GM12878 (cell line): ENCODE measurements around the gene CACNA2D3. TPM values are rescaled to one million over a fixed set of nuclear protein-coding genes. Genes with fewer than 3 reads are reported as not detected.

Experiments used
- ATAC-seq: fragments of 200-7000 bp; cut with Tn5 transposase; 3 replicates; pipeline ENCODE4 v1.9.1; 2020; ENCODE audit warnings: mild to moderate bottlenecking, moderate library complexity
- BruUV-seq: library from RNA; stranded (reverse); fragments of 400-500 nt; replicated peaks from 2 replicates; lab custom pipeline; 2021; lab: Mats Ljungman, UMichigan
- CTCF ChIA-PET: fragments of 300-600 bp; sonication (Branson Sonifier 250); formaldehyde crosslinking; extraction: SDS; loops from one replicate; lab custom pipeline; 2021; ENCODE audit warnings: inconsistent platforms; lab: Yijun Ruan, JAX
- POLR2A ChIA-PET: fragments of 350-600 bp; formaldehyde crosslinking; extraction: SDS; loops from one replicate; lab custom pipeline; 2021; ENCODE audit warnings: inconsistent platforms; lab: Charles Lee
- RAD21 ChIA-PET: fragments of 300-600 bp; sonication (Branson Sonifier 250); formaldehyde crosslinking; loops from one replicate; lab custom pipeline; 2023; ENCODE audit warnings: antibody characterized with exemption; ENCODE audit not compliant: unreplicated experiment; lab: Charles Lee
- SMC1A ChIA-PET: fragments of 300-600 bp; sonication (Branson Sonifier 250); formaldehyde crosslinking; loops from one replicate; lab custom pipeline; 2023; ENCODE audit not compliant: unreplicated experiment, uncharacterized antibody; lab: Charles Lee
- DNase-seq: peaks from one replicate; pipeline ENCODE4 v3.0.0-alpha.2; 2011; ENCODE audit warnings: low read depth, low spot score
- FAIRE-seq: peaks from 3 replicates; lab custom pipeline; 2011; peaks lifted over from hg19 to GRCh38; lab: Jason Lieb, UNC
- H2AFZ ChIP-seq: 2 replicates; pipeline ENCODE4 v1.6.0; 2011; ENCODE audit warnings: low read depth, low read length, control low read depth; ENCODE audit not compliant: control insufficient read depth
- H3K27ac ChIP-seq: 2 replicates; pipeline ENCODE4 v1.5.1; 2011; ENCODE audit warnings: control low read depth; ENCODE audit not compliant: control insufficient read depth, insufficient read depth
- H3K27me3 ChIP-seq, 2 experiments: replicated peaks in 1 of 2; 2 replicates each; pipeline versions ENCODE4 v1.6.0 to v1.6.1; 2011; ENCODE audit warnings: low read length in 1 of 2; ENCODE audit not compliant: control insufficient read depth in 2 of 2, insufficient read depth in 2 of 2
- H3K36me3 ChIP-seq, 2 experiments: 2 replicates each; pipeline ENCODE4 v1.5.1; 2011; ENCODE audit warnings: low read length in 1 of 2; ENCODE audit not compliant: control insufficient read depth in 2 of 2, insufficient read depth in 2 of 2
- H3K4me1 ChIP-seq: 2 replicates; pipeline ENCODE4 v1.6.1; 2011; ENCODE audit warnings: mild to moderate bottlenecking, low read length, moderate library complexity, mixed read lengths; ENCODE audit not compliant: control insufficient read depth, insufficient read depth
- H3K4me2 ChIP-seq: 2 replicates; pipeline ENCODE4 v1.6.0; 2011; ENCODE audit warnings: control low read depth; ENCODE audit not compliant: control insufficient read depth, insufficient read depth
- H3K4me3 ChIP-seq: fragments of 200-600 bp; sonication (generic); 2 replicates; pipeline ENCODE4 v1.5.1; 2016
- H3K79me2 ChIP-seq: 2 replicates; pipeline ENCODE4 v1.6.0; 2011; ENCODE audit warnings: low read length; ENCODE audit not compliant: control insufficient read depth, insufficient read depth
- H3K9ac ChIP-seq: 2 replicates; pipeline ENCODE4 v1.8.0; 2011; ENCODE audit warnings: low read length, control low read depth, mixed read lengths; ENCODE audit not compliant: control insufficient read depth, insufficient read depth
- H3K9me3 ChIP-seq: replicated peaks from 3 replicates; pipeline ENCODE4 v1.5.1; 2011; ENCODE audit warnings: mild to moderate bottlenecking, low read length; ENCODE audit not compliant: control insufficient read depth, insufficient read depth
- H4K20me1 ChIP-seq: 2 replicates; pipeline ENCODE4 v1.6.0; 2011; ENCODE audit not compliant: control insufficient read depth, insufficient read depth
- CHD1 ChIP-seq: IDR thresholded peaks from 2 replicates; pipeline ENCODE4 v1.6.1; 2012; ENCODE audit warnings: low read depth, low read length, improper control_type of control experiment
- FOS ChIP-seq: IDR thresholded peaks from 3 replicates; pipeline ENCODE4 v1.6.1; 2011; ENCODE audit warnings: borderline replicate concordance; ENCODE audit not compliant: insufficient read length; ENCODE audit errors: extremely low read depth
- MLLT1 ChIP-seq: fragments of 450-650 bp; IDR thresholded peaks from 2 replicates; pipeline ENCODE4 v1.6.1; 2016; ENCODE audit warnings: mild to moderate bottlenecking
- MTA3 ChIP-seq: IDR thresholded peaks from 2 replicates; pipeline ENCODE4 v1.6.1; 2012; ENCODE audit warnings: low read length, inconsistent platforms, borderline replicate concordance
- MYC ChIP-seq: IDR thresholded peaks from 2 replicates; pipeline ENCODE4 v1.6.1; 2011; ENCODE audit warnings: mild to moderate bottlenecking, low read length, moderate library complexity, inconsistent platforms; ENCODE audit not compliant: insufficient read depth, insufficient replicate concordance, insufficient read length, severe bottlenecking
- PRDM15 ChIP-seq: fragments of 450-650 bp; formaldehyde crosslinking; IDR thresholded peaks from 2 replicates; pipeline ENCODE4 v1.4.0; 2020; ENCODE audit warnings: mild to moderate bottlenecking, moderate library complexity
- RBBP5 ChIP-seq: fragments of 200-600 bp; sonication (generic); conservative IDR thresholded peaks from 2 replicates; pipeline ENCODE4 v1.6.1; 2016
- RUNX3 ChIP-seq: IDR thresholded peaks from 2 replicates; pipeline ENCODE4 v1.6.1; 2012; ENCODE audit warnings: low read length, inconsistent platforms
- SIN3A ChIP-seq: IDR thresholded peaks from 2 replicates; pipeline ENCODE4 v1.6.1; 2012; ENCODE audit warnings: low read depth, low read length, improper control_type of control experiment
- WRNIP1 ChIP-seq: IDR thresholded peaks from 2 replicates; pipeline ENCODE4 v1.6.1; 2011; ENCODE audit warnings: low read depth, low read length, improper control_type of control experiment, borderline replicate concordance
- ZBTB4 ChIP-seq: fragments of 450-650 bp; formaldehyde crosslinking; IDR thresholded peaks from 2 replicates; pipeline ENCODE4 v1.4.0; 2022; ENCODE audit warnings: mild to moderate bottlenecking, moderate library complexity
- ZNF274 ChIP-seq: IDR thresholded peaks from one replicate; pipeline ENCODE4 v1.8.0; 2011; ENCODE audit not compliant: insufficient read length, insufficient read depth
- WGBS: methylation state at CpG from one replicate; pipeline ENCODE4 v1.1.6; 2016; ENCODE audit warnings: low lambda C conversion rate; ENCODE audit not compliant: insufficient replicate concordance, insufficient coverage; ENCODE audit errors: missing lambda C conversion rate; 5-methylcytosine and 5-hydroxymethylcytosine counted together
- in situ Hi-C: fragments of 300-500 bp; cut with MboI; formaldehyde crosslinking; loops from 9 replicates; pipeline ENCODE4 v1.14.3; 2018; ENCODE audit warnings: mixed read lengths
- intact Hi-C: fragments of 100-400 bp; cut with micrococcal nuclease; formaldehyde crosslinking; loops from one replicate; pipeline ENCODE4 v1.14.2; 2022; ENCODE audit not compliant: unreplicated experiment
- polyA plus RNA-seq, 11 experiments: library from polyadenylated mRNA; depleted of rRNA in 4 of 11; unstranded in 6 of 11; stranded (reverse) in 5 of 11; fragments of >200 nt; fragmentation: Nextera tagmentation in 4 of 11; fragmentation: Illumina TruSeq in 1 of 11; extraction: Ambion mirVana in 4 of 11; extraction: Trizol in 1 of 11; gene quantifications; 1 replicate in 1 of 11; 2 replicates in 10 of 11; pipeline versions ENCODE4 v1.2.1 to v1.2.3, GENCODE V29; 2011 to 2016; ENCODE audit warnings: inconsistent platforms in 2 of 11, missing spikeins in 2 of 11, low read depth in 1 of 11
- total RNA-seq, 4 experiments: library from RNA; depleted of rRNA in 3 of 4; stranded (reverse); fragments of >200 nt in 3 of 4; fragmentation: Illumina TruSeq in 1 of 4; extraction: Trizol in 1 of 4; gene quantifications; 2 replicates each; pipeline versions ENCODE4 v1.2.1 to v1.2.3, GENCODE V29; 2013 to 2021

Gene CACNA2D3
- total and polyA plus RNA-seq, 10 of the 15 experiments (the other 5 are each of a cell fraction or from before 2014, with no cell fraction given), result not detected

- Histone ChIP-seq H3K27me3 (no peaks in the 10 kb centered on the region), H3K4me2 (no peak overlapping the region), H3K9me3 (no peaks in the 10 kb centered on the region), H2AFZ (no peak overlapping the region), H3K79me2 (no peaks in the 10 kb centered on the region), H3K27ac (no peak overlapping the region), H4K20me1 (no peaks in the 10 kb centered on the region), H3K9ac (no peak overlapping the region), H3K4me1 (no peaks in the 10 kb centered on the region; the same call in 1 of the 2 replicates), H3K36me3 (no peaks in the 10 kb centered on the region), H3K4me3 (no peak overlapping the region)
- POLR2A ChIA-PET, result no interaction called here
- FAIRE-seq, result no peak
- 22% methylated on average over 4 of the region's 4 CpGs for WGBS
- CTCF ChIA-PET, result no interaction called here
- ATAC-seq, result no peak
- SMC1A ChIA-PET, result no interaction called here
- BruUV-seq, result no TSS peak
- TF ChIP-seq MLLT1 (no peak), ZBTB4 (CRISPR knock-in tag) (no peak), FOS (no peak), ZNF274 (no peak), RUNX3 (no peak), SIN3A (no peak), WRNIP1 (no peak), MTA3 (no peak), RBBP5 (no peak), MYC (no peak), CHD1 (no peak), PRDM15 (CRISPR knock-in tag) (no peak)
- in situ Hi-C loops (no loop called here), intact Hi-C loops (no loop called here)
- no peak for DNase-seq
- RAD21 ChIA-PET, result no interaction called here
These were observed 532.4 kb downstream of the CACNA2D3 start for GRCh38 chr3:54654776-54655175.
